ENCODE data around the gene SIK1.
"Not testable (repeated sequence)": the region's sequence is repeated elsewhere in the genome, so short reads cannot be mapped to it uniquely, and the experiment has no call there.

DNA sequence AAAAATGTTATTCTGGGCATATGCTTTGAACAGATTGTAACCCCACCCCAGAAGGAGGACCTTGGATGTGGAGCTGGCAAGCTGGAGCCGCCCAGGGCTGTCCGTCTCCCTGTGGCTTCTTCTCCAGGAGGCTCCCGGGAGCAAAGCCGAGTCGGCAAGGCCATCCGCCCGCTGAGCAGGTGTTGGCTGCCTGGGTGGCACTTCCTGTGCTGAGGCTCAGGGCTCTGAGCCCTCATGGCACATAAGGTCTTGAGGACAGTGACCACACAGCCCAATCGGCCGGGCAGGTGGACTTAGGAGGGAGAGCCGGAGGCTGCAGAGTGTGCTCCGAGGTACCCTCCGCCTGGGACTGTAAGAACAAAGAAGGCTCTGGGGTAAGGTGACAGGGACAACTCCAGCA lies 28.8 kb upstream of the SIK1 start:
- not testable (repeated sequence) for TF ChIP-seq CTCF, POLR2A (IDR thresholded peaks at IDR 0.05)

Measured in testis (tissue), 2 donors.